Thymus (tissue), 11 donors: ENCODE data around the gene LCOR. TPM values are rescaled to one million over a fixed set of nuclear protein-coding genes. Genes with fewer than 3 reads are reported as not detected.

Source experiments
- DNase-seq, 9 donors: peaks; one replicate each; pipeline ENCODE4 v3.0.0-alpha.2; 2013; ENCODE audit warnings: low spot score in 9 of 9, low read depth in 6 of 9, missing footprints in 1 of 9
- H3K27ac ChIP-seq, 2 donors: one replicate each; pipeline ENCODE4 v1.5.1; 2013; ENCODE audit warnings: control low read depth in 1 of 2, low read depth in 1 of 2, low read length in 1 of 2, mild to moderate bottlenecking in 1 of 2, moderate library complexity in 1 of 2
- H3K27me3 ChIP-seq, 2 donors: one replicate each; pipeline ENCODE4 v1.5.1; 2013; ENCODE audit warnings: low read length in 1 of 2; ENCODE audit not compliant: control insufficient read depth in 2 of 2, insufficient read depth in 1 of 2
- H3K36me3 ChIP-seq, 2 donors: one replicate each; pipeline ENCODE4 v1.5.1; 2013; ENCODE audit warnings: low read length in 1 of 2, mild to moderate bottlenecking in 1 of 2, moderate library complexity in 1 of 2; ENCODE audit not compliant: control insufficient read depth in 2 of 2, insufficient read depth in 2 of 2
- H3K4me1 ChIP-seq, 2 donors: one replicate each; pipeline ENCODE4 v1.5.1; 2013; ENCODE audit warnings: low read length in 2 of 2; ENCODE audit not compliant: control insufficient read depth in 2 of 2, insufficient read depth in 2 of 2
- H3K4me3 ChIP-seq, 2 donors: one replicate each; pipeline ENCODE4 v1.5.1; 2013; ENCODE audit warnings: low read length in 2 of 2, control low read depth in 1 of 2, mild to moderate bottlenecking in 1 of 2
- H3K9me3 ChIP-seq, 2 donors: one replicate each; pipeline ENCODE4 v1.5.1; 2013; ENCODE audit warnings: low read length in 1 of 2, mild to moderate bottlenecking in 1 of 2; ENCODE audit not compliant: control insufficient read depth in 2 of 2, insufficient read depth in 1 of 2
- WGBS: extraction: QIAGEN DNeasy Blood & Tissue Kit; methylation state at CpG from one replicate; pipeline ENCODE4 v1.1.7; 2013; 5-methylcytosine and 5-hydroxymethylcytosine counted together
- polyA plus RNA-seq: library from polyadenylated mRNA; stranded (reverse); fragments of 200-250 nt; gene quantifications from one replicate; pipeline ENCODE4 v1.2.3, GENCODE V29; 2013
- total RNA-seq: library from RNA; stranded (reverse); fragments of 120-200 nt; gene quantifications from one replicate; pipeline ENCODE4 v1.2.4, GENCODE V29; 2013
- donor health status: healthy.

The LCOR gene
- total and polyA plus RNA-seq, 2 donors: 4.5 to 10.3 TPM

- 97% methylated on average over 6 of the region's 6 CpGs for WGBS
- Histone ChIP-seq H3K9me3 (peaks cover 0 to 4% of the 10 kb centered on the region in 2 donors), H3K4me1 (no peaks in the 10 kb centered on the region), H3K27me3 (no peaks in the 10 kb centered on the region), H3K36me3 (peaks cover 0 to 3% of the 10 kb centered on the region in 2 donors), H3K27ac (no peak overlapping the region), H3K4me3 (no peak overlapping the region)
- no peak for DNase-seq
Measured at GRCh38 chr10:96895662-96896424, 63.7 kb downstream of the LCOR start.

- H3K9me3 ChIP-seq: peaks cover 0 to 3% of the 10 kb centered on the region in 2 donors
- H3K27me3 ChIP-seq: no peaks in the 10 kb centered on the region
- no peaks in the 10 kb centered on the region for H3K4me1 ChIP-seq
- H3K4me3 ChIP-seq: no peak overlapping the region
- 89% methylated on average over 1 of the region's 1 CpG for WGBS
- H3K36me3 ChIP-seq: peaks cover 0 to 3% of the 10 kb centered on the region in 2 donors
- no peak for DNase-seq
- H3K27ac ChIP-seq: no peak overlapping the region
Measured at GRCh38 chr10:96896884-96897589, 64.9 kb downstream of the LCOR start.

GRCh38 chr10:96902117-96902516 is 70.0 kb downstream of the LCOR start:
- Histone ChIP-seq H3K4me3 (no peak overlapping the region), H3K9me3 (peaks cover 0 to 3% of the 10 kb centered on the region in 2 donors), H3K4me1 (no peaks in the 10 kb centered on the region), H3K27me3 (no peaks in the 10 kb centered on the region), H3K27ac (no peak overlapping the region), H3K36me3 (no peaks in the 10 kb centered on the region)
- no peak for DNase-seq
- 92% methylated on average over 1 of the region's 1 CpG for WGBS

GRCh38 chr10:96902731-96903358 is 70.7 kb downstream of the LCOR start:
- Histone ChIP-seq H3K27ac (no peak overlapping the region), H3K27me3 (no peaks in the 10 kb centered on the region), H3K9me3 (peaks cover 0 to 3% of the 10 kb centered on the region in 2 donors), H3K4me1 (no peaks in the 10 kb centered on the region), H3K36me3 (no peaks in the 10 kb centered on the region), H3K4me3 (no peak overlapping the region)
- no peak for DNase-seq
- WGBS: 97% methylated on average over 4 of the region's 4 CpGs

GRCh38 chr10:96904648-96905047 is 72.5 kb downstream of the LCOR start:
- Histone ChIP-seq H3K4me3 (no peak overlapping the region), H3K9me3 (peaks cover 0 to 3% of the 10 kb centered on the region in 2 donors), H3K27ac (no peak overlapping the region), H3K4me1 (no peaks in the 10 kb centered on the region), H3K27me3 (no peaks in the 10 kb centered on the region), H3K36me3 (no peaks in the 10 kb centered on the region)
- WGBS: 97% methylated on average over 4 of the region's 4 CpGs
- no peak for DNase-seq

- Histone ChIP-seq H3K9me3 (no peaks in the 10 kb centered on the region), H3K4me3 (no peak overlapping the region), H3K36me3 (peaks cover 0 to 3% of the 10 kb centered on the region in 2 donors), H3K27me3 (no peaks in the 10 kb centered on the region), H3K4me1 (no peaks in the 10 kb centered on the region), H3K27ac (no peak overlapping the region)
- DNase-seq: no peak
Measured at GRCh38 chr10:96906864-96907263, 74.8 kb downstream of the LCOR start.

- Histone ChIP-seq H3K36me3 (peaks cover 6 to 15% of the 10 kb centered on the region in 2 donors), H3K27me3 (no peaks in the 10 kb centered on the region), H3K4me1 (no peaks in the 10 kb centered on the region), H3K9me3 (no peaks in the 10 kb centered on the region), H3K27ac (no peak overlapping the region), H3K4me3 (no peak overlapping the region)
- peak; percentile 2 to 65 (median 41) for DNase-seq
- WGBS: 96% methylated on average over 13 of the region's 13 CpGs
Measured at GRCh38 chr10:96910488-96911395, 78.6 kb downstream of the LCOR start.

GRCh38 chr10:96912405-96912804 is 80.3 kb downstream of the LCOR start:
- H3K4me1 ChIP-seq: no peaks in the 10 kb centered on the region
- H3K27me3 ChIP-seq: no peaks in the 10 kb centered on the region
- WGBS: 93% methylated on average over 3 of the region's 3 CpGs
- no peak overlapping the region for H3K4me3 ChIP-seq
- no peak for DNase-seq
- H3K27ac ChIP-seq: no peak overlapping the region
- no peaks in the 10 kb centered on the region for H3K9me3 ChIP-seq
- H3K36me3 ChIP-seq: peaks cover 10 to 19% of the 10 kb centered on the region in 2 donors
